ENCODE measurements around the gene RBFOX1.

Gene RBFOX1

DNA sequence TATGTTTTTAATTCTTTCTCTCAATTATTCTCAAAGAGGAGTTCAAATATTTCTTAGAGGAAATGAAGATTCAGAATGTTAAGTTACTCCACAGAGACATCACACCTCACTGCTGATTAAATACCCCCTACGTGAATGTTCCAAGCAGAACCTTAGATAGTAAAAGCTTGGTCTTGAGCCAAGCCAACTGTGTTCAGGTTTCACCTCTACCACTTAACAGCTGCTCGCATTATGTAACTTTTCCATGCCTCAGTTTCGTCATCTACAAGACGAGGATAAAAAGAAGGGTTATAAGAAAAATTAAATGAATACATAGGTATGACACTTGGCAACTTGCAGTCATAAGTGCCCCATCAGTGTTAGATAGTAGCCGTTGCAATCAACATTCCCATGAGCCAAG lies 356.2 kb downstream of the RBFOX1 start:
- Histone ChIP-seq H3K27me3 (no peaks in the 10 kb centered on the region), H3K4me1 (ENCODE audit: control insufficient read depth in 1 of 2, insufficient read depth in 1 of 2, low read depth in 1 of 2, low read length in 1 of 2) (no peaks in the 10 kb centered on the region), H3K9me3 (no peaks in the 10 kb centered on the region), H3K36me3 (no peaks in the 10 kb centered on the region), H3K4me3 (ENCODE audit: low read depth in 1 of 2, low read length in 1 of 2) (no peak overlapping the region), H3K27ac (no peak overlapping the region)
- TF ChIP-seq, protein P1, sequence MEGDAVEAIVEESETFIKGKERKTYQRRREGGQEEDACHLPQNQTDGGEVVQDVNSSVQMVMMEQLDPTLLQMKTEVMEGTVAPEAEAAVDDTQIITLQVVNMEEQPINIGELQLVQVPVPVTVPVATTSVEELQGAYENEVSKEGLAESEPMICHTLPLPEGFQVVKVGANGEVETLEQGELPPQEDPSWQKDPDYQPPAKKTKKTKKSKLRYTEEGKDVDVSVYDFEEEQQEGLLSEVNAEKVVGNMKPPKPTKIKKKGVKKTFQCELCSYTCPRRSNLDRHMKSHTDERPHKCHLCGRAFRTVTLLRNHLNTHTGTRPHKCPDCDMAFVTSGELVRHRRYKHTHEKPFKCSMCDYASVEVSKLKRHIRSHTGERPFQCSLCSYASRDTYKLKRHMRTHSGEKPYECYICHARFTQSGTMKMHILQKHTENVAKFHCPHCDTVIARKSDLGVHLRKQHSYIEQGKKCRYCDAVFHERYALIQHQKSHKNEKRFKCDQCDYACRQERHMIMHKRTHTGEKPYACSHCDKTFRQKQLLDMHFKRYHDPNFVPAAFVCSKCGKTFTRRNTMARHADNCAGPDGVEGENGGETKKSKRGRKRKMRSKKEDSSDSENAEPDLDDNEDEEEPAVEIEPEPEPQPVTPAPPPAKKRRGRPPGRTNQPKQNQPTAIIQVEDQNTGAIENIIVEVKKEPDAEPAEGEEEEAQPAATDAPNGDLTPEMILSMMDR (IDR thresholded peaks at IDR 0.05), result no peak

- H3K27me3 ChIP-seq, result no peaks in the 10 kb centered on the region
- no peaks in the 10 kb centered on the region for H3K4me1 ChIP-seq (ENCODE audit: control insufficient read depth in 1 of 2, insufficient read depth in 1 of 2, low read depth in 1 of 2, low read length in 1 of 2)
- H3K4me3 ChIP-seq (ENCODE audit: low read depth in 1 of 2, low read length in 1 of 2), result no peak overlapping the region
- H3K9me3 ChIP-seq, result no peaks in the 10 kb centered on the region
- no peak overlapping the region for H3K27ac ChIP-seq
- TF ChIP-seq, protein P1 (IDR thresholded peaks at IDR 0.05), result no peak
- H3K36me3 ChIP-seq, result no peaks in the 10 kb centered on the region
These were observed 356.6 kb downstream of the RBFOX1 start for GRCh38 chr16:7689234-7689633.

- no peaks in the 10 kb centered on the region for H3K9me3 ChIP-seq
- TF ChIP-seq, protein P1 (IDR thresholded peaks at IDR 0.05), result no peak
- H3K27me3 ChIP-seq, result no peaks in the 10 kb centered on the region
- no peaks in the 10 kb centered on the region for H3K36me3 ChIP-seq
- no peak overlapping the region for H3K4me3 ChIP-seq (ENCODE audit: low read depth in 1 of 2, low read length in 1 of 2)
- no peaks in the 10 kb centered on the region for H3K4me1 ChIP-seq (ENCODE audit: control insufficient read depth in 1 of 2, insufficient read depth in 1 of 2, low read depth in 1 of 2, low read length in 1 of 2)
- no peak overlapping the region for H3K27ac ChIP-seq
These were observed 358.9 kb downstream of the RBFOX1 start for GRCh38 chr16:7691533-7691932.

- H3K36me3 ChIP-seq, result no peaks in the 10 kb centered on the region
- no peak overlapping the region for H3K4me3 ChIP-seq (ENCODE audit: low read depth in 1 of 2, low read length in 1 of 2)
- TF ChIP-seq, protein P1 (IDR thresholded peaks at IDR 0.05), result no peak
- H3K27me3 ChIP-seq, result no peaks in the 10 kb centered on the region
- no peaks in the 10 kb centered on the region for H3K4me1 ChIP-seq (ENCODE audit: control insufficient read depth in 1 of 2, insufficient read depth in 1 of 2, low read depth in 1 of 2, low read length in 1 of 2)
- H3K27ac ChIP-seq, result no peak overlapping the region
- no peaks in the 10 kb centered on the region for H3K9me3 ChIP-seq
These were observed 371.0 kb downstream of the RBFOX1 start for GRCh38 chr16:7703672-7704071.

DNA sequence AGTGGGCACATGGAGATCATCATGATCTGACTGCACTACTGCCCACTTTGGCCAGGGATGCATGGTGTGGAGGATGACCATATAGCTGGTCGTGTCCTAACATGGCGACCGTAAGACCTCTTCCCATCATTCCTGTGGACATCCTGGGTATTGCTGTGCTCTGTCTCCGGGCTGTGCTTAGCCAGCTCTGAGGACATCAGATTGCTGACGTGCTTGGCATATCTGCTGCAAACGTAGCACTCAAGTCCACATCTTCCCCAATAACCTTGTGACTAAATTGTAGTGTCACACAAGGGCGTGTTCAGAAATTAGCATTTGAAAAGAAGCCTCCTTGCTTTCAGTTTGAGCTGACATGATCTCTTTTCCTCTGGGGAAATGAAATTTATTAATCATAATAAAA lies 373.2 kb downstream of the RBFOX1 start:
- no peaks in the 10 kb centered on the region for H3K27me3 ChIP-seq
- H3K9me3 ChIP-seq, result no peaks in the 10 kb centered on the region
- no peaks in the 10 kb centered on the region for H3K4me1 ChIP-seq (ENCODE audit: control insufficient read depth in 1 of 2, insufficient read depth in 1 of 2, low read depth in 1 of 2, low read length in 1 of 2)
- TF ChIP-seq, protein P1 (IDR thresholded peaks at IDR 0.05), result no peak
- H3K27ac ChIP-seq, result no peak overlapping the region
- no peak overlapping the region for H3K4me3 ChIP-seq (ENCODE audit: low read depth in 1 of 2, low read length in 1 of 2)
- no peaks in the 10 kb centered on the region for H3K36me3 ChIP-seq

DNA sequence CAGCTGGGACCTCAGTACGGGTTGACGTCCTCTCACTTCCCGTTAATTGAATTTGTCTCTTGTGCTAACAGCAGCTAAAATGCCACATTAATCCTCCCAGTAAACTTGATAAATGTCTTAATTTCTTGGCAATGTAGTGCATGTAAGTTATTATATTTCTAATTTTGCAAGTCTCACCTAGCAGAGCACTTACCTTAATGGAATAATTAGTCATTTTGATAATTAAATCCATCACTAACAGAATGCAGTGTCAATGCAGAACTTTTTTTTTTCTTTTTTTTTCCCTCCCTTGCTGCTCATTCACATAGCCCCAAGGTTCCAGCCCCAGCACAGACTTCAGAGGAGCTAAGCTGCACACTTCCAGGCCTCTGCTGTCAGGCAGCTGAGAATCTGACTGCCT lies 376.5 kb downstream of the RBFOX1 start:
- H3K9me3 ChIP-seq, result no peaks in the 10 kb centered on the region
- no peaks in the 10 kb centered on the region for H3K27me3 ChIP-seq
- no peaks in the 10 kb centered on the region for H3K4me1 ChIP-seq (ENCODE audit: control insufficient read depth in 1 of 2, insufficient read depth in 1 of 2, low read depth in 1 of 2, low read length in 1 of 2)
- no peaks in the 10 kb centered on the region for H3K36me3 ChIP-seq
- H3K27ac ChIP-seq, result no peak overlapping the region
- no peak overlapping the region for H3K4me3 ChIP-seq (ENCODE audit: low read depth in 1 of 2, low read length in 1 of 2)
- TF ChIP-seq, protein P1 (IDR thresholded peaks at IDR 0.05), result no peak

Measured in neutrophil (primary cell).